GM23338 (cell line): ENCODE results near the gene METTL5.

Experiments
- CREB1 ChIP-seq: fragments of 250-450 bp; sonication (Bioruptor Pico); IDR thresholded peaks from 2 replicates; pipeline ENCODE4 v1.5.0; 2020; ENCODE audit warnings: low read depth, mild to moderate bottlenecking, moderate library complexity
- EZH2 ChIP-seq: fragments of 200-600 bp; sonication (generic); IDR thresholded peaks from one replicate; pipeline ENCODE4 v1.8.0; 2017; ENCODE audit warnings: antibody characterized with exemption, mild to moderate bottlenecking, low read depth; ENCODE audit not compliant: unreplicated experiment
- EZH2phosphoT487 ChIP-seq: fragments of 200-600 bp; sonication (generic); IDR thresholded peaks from one replicate; pipeline ENCODE4 v1.8.1; 2018; ENCODE audit warnings: antibody characterized with exemption; ENCODE audit not compliant: unreplicated experiment
- JUNB ChIP-seq: IDR thresholded peaks from one replicate; pipeline ENCODE4 v1.6.1; 2016; ENCODE audit warnings: antibody characterized with exemption; ENCODE audit not compliant: unreplicated experiment
- POLR2AphosphoS5 ChIP-seq: IDR thresholded peaks from 2 replicates; pipeline ENCODE4 v1.6.1; 2016; ENCODE audit warnings: antibody characterized with exemption, low read depth
- ZNF114 ChIP-seq: fragments of 250-450 bp; sonication (Bioruptor Pico); IDR thresholded peaks from 2 replicates; pipeline ENCODE4 v1.5.0; 2020; ENCODE audit warnings: mild to moderate bottlenecking, moderate library complexity
- TF ChIP-seq, protein P1 (sequence below), 2 experiments: fragments of 200-600 bp in 1 of 2; sonication (generic) in 1 of 2; conservative IDR thresholded peaks; 2 replicates each; pipeline versions ENCODE4 v1.5.1 to v1.6.1; 2016 to 2017; ENCODE audit warnings: antibody characterized with exemption in 2 of 2, low read depth in 2 of 2, mild to moderate bottlenecking in 2 of 2, moderate library complexity in 1 of 2
- TF ChIP-seq, protein P2 (sequence below): IDR thresholded peaks from 2 replicates; pipeline ENCODE4 v1.6.1; 2016; ENCODE audit warnings: antibody characterized with exemption
- TF ChIP-seq, protein P3 (sequence below): IDR thresholded peaks from one replicate; pipeline ENCODE4 v1.6.1; 2018; ENCODE audit warnings: antibody characterized with exemption; ENCODE audit not compliant: unreplicated experiment

DNA sequence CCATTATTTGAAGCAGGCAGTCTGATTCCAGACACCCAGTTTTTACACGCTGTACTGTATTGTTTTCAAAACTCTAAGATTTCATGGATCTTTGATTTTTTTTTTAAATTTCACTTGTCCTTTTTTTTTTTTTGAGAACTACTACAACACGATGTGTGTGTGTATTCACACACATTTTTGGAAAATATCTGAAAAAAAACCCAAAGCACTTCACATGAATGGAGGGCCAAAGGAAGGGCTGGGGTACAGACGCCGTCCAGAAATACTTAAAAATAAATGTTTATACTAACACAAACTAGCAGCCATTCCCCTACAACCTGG lies 26.3 kb downstream of the METTL5 start:
- no peak for TF ChIP-seq POLR2AphosphoS5
- no peak for TF ChIP-seq CREB1
- TF ChIP-seq, protein P1, sequence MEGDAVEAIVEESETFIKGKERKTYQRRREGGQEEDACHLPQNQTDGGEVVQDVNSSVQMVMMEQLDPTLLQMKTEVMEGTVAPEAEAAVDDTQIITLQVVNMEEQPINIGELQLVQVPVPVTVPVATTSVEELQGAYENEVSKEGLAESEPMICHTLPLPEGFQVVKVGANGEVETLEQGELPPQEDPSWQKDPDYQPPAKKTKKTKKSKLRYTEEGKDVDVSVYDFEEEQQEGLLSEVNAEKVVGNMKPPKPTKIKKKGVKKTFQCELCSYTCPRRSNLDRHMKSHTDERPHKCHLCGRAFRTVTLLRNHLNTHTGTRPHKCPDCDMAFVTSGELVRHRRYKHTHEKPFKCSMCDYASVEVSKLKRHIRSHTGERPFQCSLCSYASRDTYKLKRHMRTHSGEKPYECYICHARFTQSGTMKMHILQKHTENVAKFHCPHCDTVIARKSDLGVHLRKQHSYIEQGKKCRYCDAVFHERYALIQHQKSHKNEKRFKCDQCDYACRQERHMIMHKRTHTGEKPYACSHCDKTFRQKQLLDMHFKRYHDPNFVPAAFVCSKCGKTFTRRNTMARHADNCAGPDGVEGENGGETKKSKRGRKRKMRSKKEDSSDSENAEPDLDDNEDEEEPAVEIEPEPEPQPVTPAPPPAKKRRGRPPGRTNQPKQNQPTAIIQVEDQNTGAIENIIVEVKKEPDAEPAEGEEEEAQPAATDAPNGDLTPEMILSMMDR (conservative IDR thresholded peaks at IDR 0.05; ENCODE audit: low read depth in 2 of 2), result no peak
- TF ChIP-seq EZH2, result no peak
- TF ChIP-seq JUNB, result no peak
- no peak for TF ChIP-seq EZH2phosphoT487
- TF ChIP-seq, protein P2, sequence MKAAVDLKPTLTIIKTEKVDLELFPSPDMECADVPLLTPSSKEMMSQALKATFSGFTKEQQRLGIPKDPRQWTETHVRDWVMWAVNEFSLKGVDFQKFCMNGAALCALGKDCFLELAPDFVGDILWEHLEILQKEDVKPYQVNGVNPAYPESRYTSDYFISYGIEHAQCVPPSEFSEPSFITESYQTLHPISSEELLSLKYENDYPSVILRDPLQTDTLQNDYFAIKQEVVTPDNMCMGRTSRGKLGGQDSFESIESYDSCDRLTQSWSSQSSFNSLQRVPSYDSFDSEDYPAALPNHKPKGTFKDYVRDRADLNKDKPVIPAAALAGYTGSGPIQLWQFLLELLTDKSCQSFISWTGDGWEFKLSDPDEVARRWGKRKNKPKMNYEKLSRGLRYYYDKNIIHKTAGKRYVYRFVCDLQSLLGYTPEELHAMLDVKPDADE, result no peak
- TF ChIP-seq ZNF114 (CRISPR knock-in tag), result no peak
- TF ChIP-seq, protein P3, sequence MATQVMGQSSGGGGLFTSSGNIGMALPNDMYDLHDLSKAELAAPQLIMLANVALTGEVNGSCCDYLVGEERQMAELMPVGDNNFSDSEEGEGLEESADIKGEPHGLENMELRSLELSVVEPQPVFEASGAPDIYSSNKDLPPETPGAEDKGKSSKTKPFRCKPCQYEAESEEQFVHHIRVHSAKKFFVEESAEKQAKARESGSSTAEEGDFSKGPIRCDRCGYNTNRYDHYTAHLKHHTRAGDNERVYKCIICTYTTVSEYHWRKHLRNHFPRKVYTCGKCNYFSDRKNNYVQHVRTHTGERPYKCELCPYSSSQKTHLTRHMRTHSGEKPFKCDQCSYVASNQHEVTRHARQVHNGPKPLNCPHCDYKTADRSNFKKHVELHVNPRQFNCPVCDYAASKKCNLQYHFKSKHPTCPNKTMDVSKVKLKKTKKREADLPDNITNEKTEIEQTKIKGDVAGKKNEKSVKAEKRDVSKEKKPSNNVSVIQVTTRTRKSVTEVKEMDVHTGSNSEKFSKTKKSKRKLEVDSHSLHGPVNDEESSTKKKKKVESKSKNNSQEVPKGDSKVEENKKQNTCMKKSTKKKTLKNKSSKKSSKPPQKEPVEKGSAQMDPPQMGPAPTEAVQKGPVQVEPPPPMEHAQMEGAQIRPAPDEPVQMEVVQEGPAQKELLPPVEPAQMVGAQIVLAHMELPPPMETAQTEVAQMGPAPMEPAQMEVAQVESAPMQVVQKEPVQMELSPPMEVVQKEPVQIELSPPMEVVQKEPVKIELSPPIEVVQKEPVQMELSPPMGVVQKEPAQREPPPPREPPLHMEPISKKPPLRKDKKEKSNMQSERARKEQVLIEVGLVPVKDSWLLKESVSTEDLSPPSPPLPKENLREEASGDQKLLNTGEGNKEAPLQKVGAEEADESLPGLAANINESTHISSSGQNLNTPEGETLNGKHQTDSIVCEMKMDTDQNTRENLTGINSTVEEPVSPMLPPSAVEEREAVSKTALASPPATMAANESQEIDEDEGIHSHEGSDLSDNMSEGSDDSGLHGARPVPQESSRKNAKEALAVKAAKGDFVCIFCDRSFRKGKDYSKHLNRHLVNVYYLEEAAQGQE, result no peak
